Adrenal gland (tissue), 5 donors: ENCODE data around the gene FAM117B.

Source experiments
- POLR2A ChIP-seq, 2 donors: fragments of 450-650 bp; IDR thresholded peaks; one replicate each; pipeline ENCODE4 v1.6.1; 2017; ENCODE audit warnings: antibody characterized with exemption in 2 of 2, mild to moderate bottlenecking in 2 of 2, moderate library complexity in 1 of 2
- TF ChIP-seq, protein P1 (sequence below), 6 experiments: fragments of 450-650 bp in 4 of 6; fragments of 200-600 bp in 2 of 6; sonication (generic) in 1 of 6; IDR thresholded peaks; 1 replicate in 5 of 6; 2 replicates in 1 of 6; pipeline versions ENCODE4 v1.5.1 to v1.8.0; 2016 to 2021; ENCODE audit warnings: antibody characterized with exemption in 6 of 6, mild to moderate bottlenecking in 2 of 6, moderate library complexity in 1 of 6
- donor health status: DM: no; HTN: no; CAD: no.

DNA sequence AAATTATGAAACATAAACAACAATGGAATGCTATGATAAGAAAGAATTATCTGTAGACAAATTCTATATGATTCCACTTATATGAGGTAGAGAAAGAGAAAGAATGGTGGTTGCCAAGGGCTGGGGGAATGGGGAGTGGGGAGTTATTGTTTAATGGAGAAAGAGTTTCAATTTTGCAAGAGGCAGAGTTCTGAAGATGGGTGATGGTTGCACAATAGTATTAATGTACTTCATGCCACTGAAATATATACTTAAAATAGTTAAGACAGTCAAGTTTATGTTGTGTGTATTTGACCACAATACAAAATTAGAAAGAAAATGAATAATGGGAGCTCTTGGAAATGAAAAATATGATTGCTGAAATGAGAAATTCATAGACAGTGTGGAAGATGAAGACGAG lies 22.6 kb upstream of the FAM117B start:
- TF ChIP-seq, protein P1, sequence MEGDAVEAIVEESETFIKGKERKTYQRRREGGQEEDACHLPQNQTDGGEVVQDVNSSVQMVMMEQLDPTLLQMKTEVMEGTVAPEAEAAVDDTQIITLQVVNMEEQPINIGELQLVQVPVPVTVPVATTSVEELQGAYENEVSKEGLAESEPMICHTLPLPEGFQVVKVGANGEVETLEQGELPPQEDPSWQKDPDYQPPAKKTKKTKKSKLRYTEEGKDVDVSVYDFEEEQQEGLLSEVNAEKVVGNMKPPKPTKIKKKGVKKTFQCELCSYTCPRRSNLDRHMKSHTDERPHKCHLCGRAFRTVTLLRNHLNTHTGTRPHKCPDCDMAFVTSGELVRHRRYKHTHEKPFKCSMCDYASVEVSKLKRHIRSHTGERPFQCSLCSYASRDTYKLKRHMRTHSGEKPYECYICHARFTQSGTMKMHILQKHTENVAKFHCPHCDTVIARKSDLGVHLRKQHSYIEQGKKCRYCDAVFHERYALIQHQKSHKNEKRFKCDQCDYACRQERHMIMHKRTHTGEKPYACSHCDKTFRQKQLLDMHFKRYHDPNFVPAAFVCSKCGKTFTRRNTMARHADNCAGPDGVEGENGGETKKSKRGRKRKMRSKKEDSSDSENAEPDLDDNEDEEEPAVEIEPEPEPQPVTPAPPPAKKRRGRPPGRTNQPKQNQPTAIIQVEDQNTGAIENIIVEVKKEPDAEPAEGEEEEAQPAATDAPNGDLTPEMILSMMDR (IDR thresholded peaks at IDR 0.05) = no peak
- TF ChIP-seq POLR2A (IDR thresholded peaks at IDR 0.05) = no peak
